GM21360 (cell line): ENCODE results near the gene MED29.
A peak's percentile ranks its signal among the peaks of the same experiment; 100 is the strongest.

Experiments
- ATAC-seq: cut with Tn5 transposase; IDR thresholded peaks from one replicate; pipeline ENCODE4 v1.9.1; 2021; ENCODE audit warnings: mild to moderate bottlenecking, moderate library complexity; ENCODE audit not compliant: unreplicated experiment

MED29 gene

DNA sequence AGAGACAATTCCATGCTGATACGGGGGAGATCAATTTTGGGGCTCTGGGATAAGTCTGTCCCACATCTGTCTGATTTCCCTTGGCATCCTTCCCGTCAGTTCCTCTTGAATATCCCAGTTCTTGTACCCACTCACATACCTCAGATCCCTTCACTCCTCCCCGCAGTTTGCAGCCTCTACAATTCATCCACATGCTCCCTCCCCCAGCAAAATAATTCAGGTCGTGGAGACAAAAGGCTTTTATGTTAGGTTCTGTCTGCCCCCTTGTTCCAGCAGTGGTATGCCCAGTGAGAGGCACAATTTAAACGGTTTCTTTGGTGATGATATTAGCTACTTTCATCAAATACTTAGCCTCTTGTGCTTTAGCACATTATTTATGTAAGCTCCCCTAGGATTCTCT is 35.0 kb downstream of the MED29 start:
- no peak for ATAC-seq

DNA sequence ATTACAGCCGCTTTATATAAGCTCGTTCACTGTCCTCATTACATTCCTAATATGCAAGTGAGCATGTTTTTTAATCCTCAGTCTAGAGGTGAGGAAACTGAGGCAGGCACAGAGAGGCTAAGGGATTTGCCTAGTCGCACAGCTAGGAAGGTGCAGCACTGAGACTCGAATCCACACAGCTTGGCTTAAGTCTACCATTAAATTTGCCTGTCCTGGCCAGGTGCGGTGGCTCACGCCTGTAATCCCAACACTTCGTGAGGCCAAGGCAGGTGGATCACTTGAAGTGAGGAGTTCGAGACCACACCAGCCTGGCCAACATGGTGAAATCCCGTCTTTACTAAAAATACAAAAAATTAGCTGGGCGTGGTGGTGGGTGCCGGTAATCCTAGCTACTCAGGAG is 36.5 kb downstream of the MED29 start:
- no peak for ATAC-seq

DNA sequence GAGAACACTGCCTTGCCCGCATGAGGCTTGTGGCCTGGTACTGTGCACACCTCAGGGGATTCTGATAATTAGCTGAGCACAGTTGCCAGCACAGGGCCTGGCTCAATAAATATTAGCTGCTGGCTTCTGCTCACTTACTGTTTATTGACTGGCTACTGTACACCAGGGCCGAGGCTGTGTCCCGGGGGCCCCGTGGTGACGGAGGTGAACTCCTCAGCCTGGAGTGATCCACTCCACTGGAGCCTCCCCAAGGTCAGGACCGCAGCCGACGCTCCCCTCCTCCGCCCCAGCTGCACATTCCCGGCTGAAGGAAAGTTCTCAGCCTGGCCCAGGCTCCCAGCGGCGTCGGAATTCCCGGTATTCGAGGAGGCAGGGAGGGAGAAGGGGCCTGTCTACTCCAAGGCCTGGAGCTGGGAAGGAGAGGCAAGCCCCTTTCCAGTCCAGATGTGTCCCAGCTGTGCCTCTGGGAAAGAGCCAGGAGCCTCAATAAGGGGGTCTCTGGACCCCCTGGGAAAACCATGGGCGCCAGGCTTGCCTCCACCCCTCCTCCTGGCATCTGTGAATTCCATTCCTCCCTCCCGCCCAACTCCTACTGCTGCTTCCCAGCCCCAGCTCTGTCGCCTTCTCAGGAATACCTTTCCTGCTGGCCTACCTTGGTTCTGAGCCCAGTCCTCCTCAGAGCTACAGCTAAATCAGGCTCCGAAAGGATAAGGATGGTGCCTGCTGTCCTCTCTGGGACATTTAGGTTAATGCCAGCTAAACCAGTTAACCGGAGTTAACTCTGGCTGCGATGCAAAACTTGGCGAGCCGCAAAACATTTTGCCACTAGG is 37.3 kb downstream of the MED29 start:
- no peak for ATAC-seq

DNA sequence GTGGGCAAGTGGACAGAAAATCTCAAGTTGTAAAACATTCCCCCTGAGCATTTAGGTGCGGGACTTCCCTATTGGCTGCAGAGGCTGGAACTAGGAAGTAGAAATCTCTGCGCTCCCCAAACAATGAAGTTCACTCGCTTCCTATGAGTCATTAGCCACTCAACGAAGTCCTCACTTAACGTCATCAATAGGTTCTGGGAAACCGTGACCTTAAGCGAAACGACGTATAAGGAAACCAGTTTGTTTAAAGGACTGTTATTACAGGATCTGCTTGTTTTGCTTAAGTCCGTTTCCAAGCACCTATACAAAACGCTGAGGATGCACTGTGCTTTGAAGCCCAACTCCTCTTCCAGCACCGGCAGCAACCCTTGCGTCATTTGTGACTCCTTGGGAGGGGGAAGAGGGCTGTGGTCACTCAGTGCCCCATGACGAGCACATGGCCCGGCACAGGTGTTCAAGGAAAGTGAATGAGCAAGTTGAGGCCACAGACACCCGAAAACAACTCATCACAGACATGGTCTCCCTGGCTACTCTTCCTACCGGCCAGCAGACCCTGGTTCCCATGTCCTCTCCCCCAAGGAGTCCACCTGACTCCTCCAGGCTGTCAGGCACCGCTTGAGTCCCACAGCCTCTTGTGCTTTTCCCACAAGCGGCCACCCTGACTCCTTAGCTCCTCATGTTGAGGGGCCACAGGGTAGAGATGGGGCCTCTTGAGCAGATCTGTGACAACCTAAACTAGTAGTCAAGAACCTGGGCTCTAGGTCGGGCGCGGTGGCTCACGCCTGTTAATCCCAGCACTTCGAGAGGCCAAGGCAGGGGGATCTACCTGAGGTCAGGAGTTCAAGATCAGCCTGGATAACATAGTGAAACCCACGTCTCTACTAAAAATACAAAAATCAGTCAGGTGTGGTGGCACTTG is 39.8 kb downstream of the MED29 start:
- ATAC-seq: no peak

DNA sequence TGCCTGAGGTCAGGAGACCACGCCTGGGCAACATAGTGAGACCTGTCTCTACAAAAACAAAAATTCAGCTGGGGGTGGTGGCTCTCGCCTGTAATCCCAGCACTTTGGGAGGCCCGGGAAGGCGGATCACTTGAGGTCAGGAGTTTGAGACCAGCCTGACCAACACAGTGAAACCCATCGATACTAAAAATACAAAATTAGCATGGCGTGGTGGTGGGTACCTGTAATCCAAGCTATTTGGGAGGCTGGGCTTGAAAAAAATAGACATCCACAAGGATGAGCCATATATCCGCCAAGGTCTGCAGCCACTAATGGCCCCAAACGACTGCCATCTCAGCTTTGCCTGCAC is 41.5 kb downstream of the MED29 start:
- ATAC-seq: no peak

DNA sequence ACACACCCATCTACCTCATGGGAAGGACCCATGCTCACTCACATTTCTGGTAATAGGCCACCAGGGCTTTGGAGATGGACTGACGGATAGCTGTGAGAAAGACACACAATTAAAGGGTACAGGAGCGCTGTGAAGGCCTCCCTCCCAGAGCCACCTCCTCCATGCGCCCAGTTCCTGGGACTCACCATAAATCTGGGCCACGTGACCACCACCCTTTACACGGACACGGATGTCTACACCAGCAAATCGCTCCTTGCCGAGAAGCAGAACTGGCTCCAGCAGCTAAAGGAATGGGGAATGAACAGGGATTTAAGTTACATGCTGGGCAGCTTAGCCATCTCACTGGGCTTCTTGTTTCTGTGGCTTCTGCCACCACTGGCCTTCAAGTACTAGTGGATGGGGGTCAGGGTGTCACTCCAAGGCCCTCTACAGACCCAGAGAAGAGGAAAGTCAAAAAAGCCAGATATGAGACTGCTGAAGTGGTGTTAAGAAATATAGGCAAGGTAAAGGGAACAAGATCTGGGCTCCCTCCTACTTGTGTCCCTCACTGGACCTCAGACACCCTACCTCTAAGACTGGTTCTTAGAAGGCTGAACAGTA is 42.4 kb downstream of the MED29 start:
- no peak for ATAC-seq

DNA sequence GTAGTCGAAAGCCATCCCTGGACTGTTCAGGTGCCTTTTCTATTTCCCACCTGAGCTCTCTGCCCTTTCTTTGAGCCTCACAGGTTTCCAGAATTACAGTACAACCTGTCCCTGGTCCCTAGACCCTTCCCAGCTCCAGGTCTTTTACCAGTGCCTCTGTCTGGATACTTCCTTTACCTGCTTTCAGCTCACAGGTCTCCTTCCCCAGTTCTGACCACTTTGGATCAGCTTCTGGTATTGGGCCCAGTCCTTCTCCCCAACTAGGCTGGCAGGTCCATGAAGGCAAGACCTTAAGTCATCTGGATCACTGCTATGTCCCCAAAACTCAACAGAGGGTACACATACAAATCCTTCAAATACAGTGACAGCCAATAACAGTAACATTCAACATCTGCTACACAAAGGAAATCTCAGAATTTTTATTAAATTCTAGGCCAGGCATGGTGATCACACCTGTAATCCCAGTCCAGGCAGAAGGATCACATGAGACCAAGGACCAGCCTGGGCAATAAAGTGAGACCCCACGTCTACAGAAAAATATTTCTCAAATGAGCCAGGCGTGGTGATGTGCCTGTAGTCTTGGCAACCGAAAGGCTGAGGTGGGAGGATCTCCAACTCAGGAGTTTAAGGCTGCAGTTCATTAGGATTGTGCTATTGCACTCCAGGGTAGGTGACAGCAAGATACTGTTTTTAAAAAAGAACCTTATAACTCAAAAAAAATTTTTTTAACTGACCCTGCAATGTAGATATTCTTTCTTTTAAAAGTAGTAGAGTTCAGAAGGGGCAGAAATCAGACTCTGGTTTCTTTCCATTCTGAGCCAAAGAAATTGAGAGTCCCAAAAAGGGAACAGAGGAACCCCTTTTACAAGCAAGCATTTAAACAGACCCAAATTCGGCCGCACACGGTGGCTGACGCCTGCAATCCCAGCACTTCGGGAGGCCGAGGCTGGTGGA is 43.2 kb downstream of the MED29 start:
- ATAC-seq: no peak

DNA sequence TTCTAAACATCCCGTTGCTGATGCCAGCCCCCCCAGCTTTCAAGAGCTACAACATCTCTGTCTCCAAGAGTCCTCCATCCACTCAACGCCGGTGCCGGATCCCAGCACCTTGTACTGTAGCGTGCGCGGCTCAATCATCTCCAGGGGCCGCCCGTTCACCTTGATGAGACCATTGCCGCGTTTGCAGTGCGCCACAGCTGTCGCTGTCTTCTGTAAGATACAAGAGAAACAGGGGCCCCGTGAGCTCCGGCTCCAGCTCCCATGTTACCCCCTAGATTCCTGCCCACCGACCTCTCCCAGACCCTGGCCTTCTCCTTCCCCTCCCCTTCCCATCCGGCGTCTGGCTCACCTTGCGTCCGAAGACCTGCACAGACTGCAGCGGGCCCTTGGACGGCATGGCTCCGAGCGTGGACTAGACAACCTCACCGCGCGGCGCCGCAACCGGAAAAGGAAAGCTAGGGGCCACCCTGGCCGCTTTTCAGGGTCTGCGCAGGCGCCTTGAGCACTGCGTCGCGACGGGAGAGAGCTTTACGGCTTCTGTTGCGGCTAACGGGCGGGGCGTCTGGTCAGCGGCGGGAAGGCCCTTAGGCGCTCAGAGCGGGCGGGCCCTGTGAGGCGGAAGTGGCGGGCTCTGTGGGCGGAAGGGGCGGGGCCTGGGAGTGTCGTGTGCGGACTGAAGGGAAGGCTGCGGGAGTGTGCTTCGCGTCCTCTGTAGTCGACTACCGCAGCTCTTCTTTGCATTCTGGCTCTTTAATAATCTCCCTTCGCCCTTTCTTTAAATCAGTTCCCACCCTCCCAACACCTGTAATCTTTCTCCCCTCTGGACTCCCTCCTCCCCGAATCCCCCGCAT is 44.5 kb downstream of the MED29 start, which contains the start of gene RPS16:
TSS of gene RPS16 (minus strand) at position 451 of the 851 bp plus-strand sequence. CDS start at position 397, 54 bp downstream.
- ATAC-seq: peak; percentile 69

DNA sequence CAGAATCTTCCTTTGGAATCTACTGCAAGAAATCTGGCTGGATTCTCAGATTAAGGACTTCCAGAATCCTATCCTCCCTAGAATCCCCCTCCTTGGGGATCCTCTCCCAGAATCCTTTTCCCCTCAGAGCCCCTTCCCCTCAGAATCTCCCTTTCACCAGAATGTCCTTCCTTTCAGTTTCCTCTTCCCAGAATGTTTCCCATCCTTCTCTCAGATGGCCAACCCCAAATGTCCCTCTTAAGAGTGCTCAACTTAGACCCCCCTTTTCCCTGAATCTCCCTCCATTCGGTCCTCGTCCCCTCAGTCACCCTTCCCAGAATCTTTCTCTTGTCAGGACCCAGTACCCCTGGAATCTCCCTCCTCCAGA is 45.2 kb downstream of the MED29 start:
- ATAC-seq: no peak

DNA sequence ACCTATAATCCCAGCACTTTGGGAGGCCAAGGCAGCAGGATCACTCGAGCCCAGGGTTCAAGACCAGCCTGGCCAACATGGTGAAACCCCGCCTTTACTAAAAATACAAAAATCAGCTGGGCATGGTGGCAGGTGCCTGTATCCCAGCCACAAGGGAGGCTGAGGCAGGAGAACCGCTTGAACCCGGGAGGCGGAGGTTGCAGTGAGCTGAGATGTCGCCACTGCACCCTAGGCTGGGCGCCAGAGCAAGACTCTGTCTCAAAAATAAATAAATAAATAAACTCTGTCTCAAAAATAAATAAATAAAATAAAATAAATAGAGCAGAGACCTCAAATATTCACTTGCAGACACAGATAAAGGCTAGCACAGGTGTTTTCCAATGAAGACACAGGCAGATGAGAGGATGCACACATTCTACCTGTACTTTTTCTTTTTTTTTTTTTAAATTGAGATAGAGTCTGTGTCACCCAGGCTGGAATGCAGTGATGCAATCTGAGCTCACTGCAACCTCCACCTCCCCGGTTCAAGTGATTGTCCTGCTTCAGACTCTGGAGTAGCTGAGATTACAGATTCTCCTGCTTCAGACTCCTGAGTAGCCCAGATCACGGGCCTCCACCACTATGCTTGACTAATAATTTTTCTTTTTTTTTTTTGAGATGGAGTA is 47.2 kb downstream of the MED29 start:
- ATAC-seq: no peak

DNA sequence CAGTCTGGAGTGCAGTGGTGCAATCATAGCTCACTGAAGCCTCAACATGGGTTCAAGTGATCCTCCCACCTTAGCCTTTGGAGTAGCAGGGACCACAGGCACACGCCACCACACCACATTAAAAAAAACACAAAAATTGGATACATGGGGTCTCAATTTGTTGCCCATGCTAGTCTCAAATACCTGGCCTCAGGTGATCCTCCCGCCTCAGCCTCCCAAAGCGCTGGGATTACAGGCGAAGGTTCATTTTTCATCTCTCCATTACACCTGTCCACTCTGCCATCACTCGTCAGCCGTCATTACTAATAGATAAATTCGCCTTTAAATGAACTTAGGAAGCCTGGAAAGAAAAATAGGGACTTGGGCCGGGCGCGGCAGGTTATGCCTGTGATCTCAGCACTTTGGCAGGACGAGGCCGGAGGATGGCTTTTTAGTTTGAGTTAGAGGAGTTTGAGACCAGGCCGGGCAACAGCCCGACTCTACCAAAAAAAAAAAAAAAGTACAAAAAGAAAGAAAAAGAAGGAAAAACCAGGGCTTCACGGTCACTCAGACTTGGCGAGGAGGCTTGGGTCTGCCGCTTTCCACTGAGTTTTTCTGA is 53.5 kb downstream of the MED29 start:
- ATAC-seq: no peak

DNA sequence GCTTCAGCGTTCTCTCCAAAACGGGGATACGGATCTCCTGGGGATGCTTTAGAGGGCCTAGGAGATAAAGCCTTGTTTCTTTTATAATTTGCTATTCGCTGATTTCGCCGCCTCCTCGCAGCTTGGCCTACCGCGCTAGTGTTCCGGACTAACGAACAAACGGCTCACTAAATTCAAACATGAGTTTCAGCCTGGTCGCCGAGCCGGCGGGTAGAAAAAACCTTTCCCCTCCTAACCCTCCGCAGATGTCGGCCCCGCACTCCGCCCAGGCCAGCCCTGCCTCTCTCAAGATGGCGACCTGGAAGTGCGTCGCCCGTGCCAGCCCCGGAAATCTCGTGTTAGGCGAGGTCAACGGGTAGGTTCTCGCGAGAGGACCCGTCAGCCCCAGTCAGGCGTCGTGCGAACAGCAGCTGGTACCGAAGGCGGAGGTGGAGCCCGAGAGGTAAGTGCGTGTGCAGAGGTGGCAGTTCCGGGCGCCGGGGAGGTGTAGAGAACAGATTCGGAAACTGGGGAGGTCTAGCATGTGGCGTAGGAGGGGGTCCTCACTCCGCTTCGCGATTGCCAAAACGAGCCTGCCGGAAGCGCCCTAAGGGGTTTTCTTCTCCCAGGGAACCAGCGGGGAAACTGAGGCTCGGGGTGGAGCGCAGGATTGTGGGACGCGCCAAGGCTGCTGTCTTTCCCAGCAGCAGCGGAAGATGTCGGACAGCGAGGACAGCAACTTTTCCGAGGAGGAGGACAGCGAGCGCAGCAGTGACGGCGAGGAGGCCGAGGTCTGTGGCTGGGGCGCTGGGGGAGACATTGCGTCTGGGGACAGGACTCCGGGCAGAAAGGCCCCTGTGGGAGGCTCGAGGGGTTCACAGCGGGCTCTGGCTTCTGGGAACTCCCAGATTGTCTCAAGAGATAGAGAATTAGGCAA is 54.3 kb downstream of the MED29 start, which contains the start of gene SUPT5H:
TSS of gene SUPT5H (plus strand) at position 387 of the 916 bp plus-strand sequence. CDS start at position 696, 309 bp downstream.
- ATAC-seq: peak; percentile 73

DNA sequence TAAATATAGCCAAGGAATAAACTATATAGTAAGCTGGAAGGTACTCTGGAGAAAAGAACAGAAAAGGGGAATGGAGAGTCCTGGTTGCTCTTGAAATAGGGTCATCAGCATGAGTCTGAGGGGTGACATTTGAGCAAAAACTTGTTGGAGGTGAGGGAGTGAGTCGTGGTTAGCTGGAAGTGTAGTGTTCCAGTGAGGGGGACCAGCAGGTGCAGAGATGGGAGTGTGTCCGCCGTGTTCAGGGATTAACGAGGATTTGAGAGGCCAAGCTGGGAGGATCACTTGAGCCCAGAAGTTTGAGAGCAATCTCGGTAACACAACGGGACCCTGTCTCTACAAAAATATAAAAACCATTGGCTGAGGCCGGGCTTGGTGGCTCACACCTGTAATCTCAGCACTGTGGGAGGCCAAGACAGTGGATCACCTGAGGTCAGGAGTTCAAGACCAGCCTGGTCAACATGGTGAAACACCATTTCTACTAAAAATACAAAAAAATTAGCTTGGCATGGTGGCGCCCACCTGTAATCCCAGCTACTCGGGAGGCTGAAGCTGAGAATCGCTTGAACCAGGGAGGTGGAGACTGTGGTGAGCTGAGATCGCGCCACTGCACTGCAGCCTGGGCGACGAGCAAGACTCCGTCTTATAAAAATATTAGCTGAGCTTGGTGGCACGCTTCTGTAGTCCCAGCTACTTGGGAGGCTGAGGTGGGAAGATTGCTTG is 55.3 kb downstream of the MED29 start:
- ATAC-seq: no peak

DNA sequence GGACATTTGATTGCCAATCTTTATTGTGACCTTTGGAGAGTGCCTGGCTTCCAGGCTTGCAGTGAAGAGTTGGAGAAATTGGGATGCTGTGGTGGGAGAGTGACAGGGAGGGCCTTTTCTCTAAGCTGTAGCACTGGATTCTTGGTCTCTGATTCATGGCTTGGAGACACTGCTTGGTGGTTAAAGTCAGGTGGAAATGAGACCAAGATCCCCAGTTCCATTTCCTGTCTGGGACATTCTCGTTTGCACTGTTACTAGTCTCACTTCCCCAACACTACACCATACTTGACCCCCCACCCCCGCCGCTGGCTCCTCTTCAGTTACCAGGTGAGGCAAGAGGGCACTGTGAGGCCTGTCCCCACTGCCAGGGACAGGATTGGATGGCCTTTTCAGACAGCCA is 57.1 kb downstream of the MED29 start:
- no peak for ATAC-seq

DNA sequence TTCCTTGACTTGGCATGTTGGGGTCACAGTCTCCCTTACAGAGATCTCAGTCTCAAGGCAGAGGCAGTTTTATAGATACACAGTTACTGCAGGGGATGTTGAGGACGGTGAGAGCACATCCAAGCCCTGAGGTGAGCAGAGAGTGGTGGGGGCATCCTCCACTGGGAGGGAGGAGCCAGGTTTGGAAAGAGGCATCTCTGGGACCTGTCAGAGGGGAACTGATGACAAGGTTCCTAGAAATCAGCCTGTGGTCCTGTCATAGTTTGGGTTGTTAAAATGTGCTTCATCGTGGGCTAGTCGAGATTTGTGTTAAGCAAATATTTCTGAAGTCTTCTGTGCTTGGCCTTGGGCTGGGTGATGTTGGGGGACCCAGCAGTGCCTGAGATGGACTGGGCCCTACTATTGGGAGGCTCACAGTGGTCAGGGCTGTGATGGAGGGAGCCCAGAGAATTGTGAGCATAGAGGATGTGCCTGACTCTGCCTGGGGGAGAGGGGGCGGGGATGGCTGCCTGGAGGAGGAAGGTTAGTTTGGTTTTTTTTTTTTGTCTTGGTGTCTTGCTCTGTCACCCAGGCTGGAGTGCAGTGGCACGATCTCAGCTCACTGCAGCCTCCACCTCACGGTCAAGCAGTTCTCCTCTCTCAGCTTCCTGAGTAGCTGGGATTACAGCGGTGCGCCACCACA is 58.1 kb downstream of the MED29 start:
- no peak for ATAC-seq
